Activated naive CD8-positive, alpha-beta T cell treated with anti-CD3 and anti-CD28 coated beads, Interleukin-2, amount 50 U/mL, for 24 hours (primary cell): ENCODE data around the gene KIAA1755.
A peak's percentile ranks its signal among the peaks of the same experiment; 100 is the strongest.

Experiments
- ATAC-seq: fragments of 150-1000 bp; cut with Tn5 transposase; one replicate; pipeline ENCODE4 v1.10.0; 2021
- DNase-seq: peaks from one replicate; pipeline ENCODE4 v3.0.0; 2021
- H3K27ac Mint-ChIP-seq: one replicate; pipeline ENCODE4 v1.8.0; 2021; ENCODE audit warnings: mild to moderate bottlenecking, mixed read lengths
- H3K27me3 Mint-ChIP-seq: one replicate; pipeline ENCODE4 v1.8.0; 2021; ENCODE audit warnings: mixed read lengths
- H3K36me3 Mint-ChIP-seq: one replicate; pipeline ENCODE4 v1.8.0; 2021; ENCODE audit warnings: low read depth, mixed read lengths
- H3K4me1 Mint-ChIP-seq: one replicate; pipeline ENCODE4 v1.8.0; 2021; ENCODE audit warnings: mixed read lengths
- H3K4me3 Mint-ChIP-seq: one replicate; pipeline ENCODE4 v1.8.0; 2021; ENCODE audit warnings: mild to moderate bottlenecking, moderate library complexity, mixed read lengths
- H3K9me3 Mint-ChIP-seq: one replicate; pipeline ENCODE4 v1.8.0; 2021; ENCODE audit warnings: mixed read lengths

Gene KIAA1755

DNA sequence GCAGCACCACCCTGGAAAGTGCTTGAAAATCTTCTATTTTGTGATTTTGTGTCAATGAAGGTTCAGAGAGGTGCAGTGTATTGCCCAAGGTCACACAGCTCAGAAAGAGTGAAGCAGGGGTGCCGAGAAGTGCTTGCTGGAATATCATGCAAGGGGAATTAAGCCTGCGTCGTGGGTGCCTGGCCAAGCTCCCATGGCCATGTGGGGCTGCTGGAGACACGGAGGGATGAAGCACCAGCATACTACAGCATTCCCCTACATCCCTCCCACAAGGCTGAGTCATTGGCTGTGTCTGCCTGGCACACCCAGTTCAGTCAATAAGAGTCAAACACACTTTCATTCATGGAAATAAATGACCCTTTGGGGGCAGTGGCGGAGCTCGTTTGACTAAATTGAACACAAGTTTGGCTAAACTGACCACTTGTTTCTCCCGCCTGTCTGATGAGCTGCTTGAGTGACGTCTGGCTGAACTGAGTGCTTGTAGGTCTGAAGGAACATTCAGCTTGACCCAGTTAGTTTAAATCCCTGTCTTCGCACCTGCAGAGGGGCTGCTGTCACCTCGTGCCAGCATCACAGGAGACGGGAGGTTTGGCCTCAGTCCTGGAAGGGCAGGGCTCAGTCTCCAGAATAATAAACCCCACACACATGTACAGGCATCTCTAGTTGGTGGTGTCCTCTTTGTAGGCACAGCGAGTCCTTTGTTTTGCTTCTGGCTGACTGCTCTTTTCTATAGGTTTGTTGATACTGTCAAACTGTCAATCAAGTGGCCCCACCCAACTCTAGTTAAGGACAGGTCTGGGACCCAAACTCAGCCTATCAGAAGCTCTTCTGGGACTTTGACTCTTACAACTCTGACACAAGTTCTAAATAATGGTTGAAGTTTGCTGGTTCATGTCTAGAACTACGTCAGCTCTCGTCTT is 87.0 kb downstream of the KIAA1755 start:
- Mint-ChIP-seq H3K4me1 (peaks cover 4% of the 10 kb centered on the region), H3K4me3 (no peak overlapping the region), H3K36me3 (no peaks in the 10 kb centered on the region), H3K27me3 (peaks cover 19% of the 10 kb centered on the region), H3K27ac (no peak overlapping the region), H3K9me3 (no peaks in the 10 kb centered on the region)
- ATAC-seq (no peak), DNase-seq (no peak)

DNA sequence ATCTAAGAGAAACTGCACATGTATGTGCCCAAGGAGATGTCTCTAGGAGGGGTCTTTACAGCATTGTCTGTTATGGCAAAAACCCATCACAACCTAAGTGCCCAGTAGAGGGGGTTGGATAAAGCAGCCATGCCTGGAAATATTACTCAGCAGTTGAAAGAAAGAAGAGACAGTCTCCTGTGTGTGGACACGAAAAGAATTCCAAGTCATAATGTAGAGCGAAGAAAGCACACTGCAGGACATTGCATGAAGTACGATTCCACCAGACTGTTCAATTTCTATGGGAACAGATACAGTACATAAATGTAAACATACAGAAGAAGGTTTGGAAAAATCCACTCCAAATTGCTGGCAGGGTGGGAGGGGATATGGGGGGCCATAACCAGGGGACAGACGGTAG is 88.1 kb downstream of the KIAA1755 start:
- ATAC-seq (no peak), DNase-seq (no peak)
- no peak overlapping the region for H3K27ac Mint-ChIP-seq
- H3K4me1 Mint-ChIP-seq, result peaks cover 7% of the 10 kb centered on the region
- H3K9me3 Mint-ChIP-seq, result no peaks in the 10 kb centered on the region
- H3K27me3 Mint-ChIP-seq, result peaks cover 13% of the 10 kb centered on the region
- no peak overlapping the region for H3K4me3 Mint-ChIP-seq
- no peaks in the 10 kb centered on the region for H3K36me3 Mint-ChIP-seq

DNA sequence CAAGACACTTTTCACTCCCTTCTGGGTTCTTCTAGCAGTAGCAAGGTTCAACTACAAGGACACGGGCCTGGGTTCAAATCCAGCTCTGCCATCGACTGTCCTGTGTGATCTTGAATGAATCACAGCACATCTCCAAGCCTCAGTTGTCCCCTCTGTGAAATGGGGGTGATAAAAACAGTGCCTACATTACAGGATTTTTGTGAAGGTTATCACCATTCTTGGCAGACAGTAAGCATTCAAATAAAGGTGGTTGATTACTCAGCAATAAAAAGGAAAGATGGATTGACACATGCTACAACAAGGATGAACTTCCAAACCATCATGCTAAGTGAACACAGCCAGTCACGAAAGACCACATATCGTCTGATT is 88.9 kb downstream of the KIAA1755 start:
- Mint-ChIP-seq H3K4me1 (peaks cover 7% of the 10 kb centered on the region), H3K9me3 (no peaks in the 10 kb centered on the region), H3K27me3 (peaks cover 10% of the 10 kb centered on the region), H3K4me3 (no peak overlapping the region), H3K27ac (no peak overlapping the region), H3K36me3 (no peaks in the 10 kb centered on the region)
- DNase-seq, result no peak
- ATAC-seq, result no peak

DNA sequence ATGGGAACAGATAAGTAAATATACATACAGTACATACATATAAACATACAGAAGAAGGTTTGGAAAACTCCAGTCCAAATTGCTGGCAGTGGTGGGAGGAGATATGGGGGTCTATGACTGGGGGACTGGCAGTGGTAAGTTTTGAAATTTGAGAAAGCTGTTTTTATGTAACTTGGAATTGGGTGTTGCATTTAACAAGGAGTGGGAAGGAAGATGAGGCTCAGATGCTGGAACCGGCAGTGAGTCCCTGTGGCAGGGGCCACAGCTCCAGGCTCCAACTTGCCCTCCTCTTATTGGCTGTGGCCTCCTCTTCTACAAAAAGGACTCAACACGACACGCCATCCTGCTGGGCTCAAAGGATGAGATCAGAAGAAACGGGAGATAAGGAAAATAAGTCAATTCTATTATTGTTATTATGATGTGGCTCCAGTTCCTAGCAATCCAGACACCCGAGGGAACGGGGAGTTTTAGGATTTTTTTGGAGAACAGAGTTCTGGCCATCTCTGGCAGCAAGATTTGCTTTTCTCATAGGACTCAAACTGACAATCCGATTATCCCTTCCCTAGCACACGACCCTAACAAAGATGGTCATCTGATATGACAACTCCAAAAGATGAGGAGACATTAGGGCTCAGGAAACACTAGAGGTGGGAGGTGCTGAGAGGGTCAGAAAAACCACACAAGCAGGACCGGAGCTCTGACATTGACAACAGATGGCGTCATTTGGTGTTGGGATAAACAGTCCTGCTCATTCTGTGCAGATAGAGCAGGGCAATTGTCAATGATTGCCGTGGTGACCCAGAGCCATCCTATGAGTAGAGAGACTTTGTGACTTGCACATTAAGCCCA is 89.5 kb downstream of the KIAA1755 start:
- H3K27me3 Mint-ChIP-seq, result peaks cover 13% of the 10 kb centered on the region
- H3K4me1 Mint-ChIP-seq, result peaks cover 7% of the 10 kb centered on the region
- no peak overlapping the region for H3K27ac Mint-ChIP-seq
- H3K9me3 Mint-ChIP-seq, result no peaks in the 10 kb centered on the region
- ATAC-seq (no peak), DNase-seq (no peak)
- H3K36me3 Mint-ChIP-seq, result no peaks in the 10 kb centered on the region
- H3K4me3 Mint-ChIP-seq, result no peak overlapping the region

DNA sequence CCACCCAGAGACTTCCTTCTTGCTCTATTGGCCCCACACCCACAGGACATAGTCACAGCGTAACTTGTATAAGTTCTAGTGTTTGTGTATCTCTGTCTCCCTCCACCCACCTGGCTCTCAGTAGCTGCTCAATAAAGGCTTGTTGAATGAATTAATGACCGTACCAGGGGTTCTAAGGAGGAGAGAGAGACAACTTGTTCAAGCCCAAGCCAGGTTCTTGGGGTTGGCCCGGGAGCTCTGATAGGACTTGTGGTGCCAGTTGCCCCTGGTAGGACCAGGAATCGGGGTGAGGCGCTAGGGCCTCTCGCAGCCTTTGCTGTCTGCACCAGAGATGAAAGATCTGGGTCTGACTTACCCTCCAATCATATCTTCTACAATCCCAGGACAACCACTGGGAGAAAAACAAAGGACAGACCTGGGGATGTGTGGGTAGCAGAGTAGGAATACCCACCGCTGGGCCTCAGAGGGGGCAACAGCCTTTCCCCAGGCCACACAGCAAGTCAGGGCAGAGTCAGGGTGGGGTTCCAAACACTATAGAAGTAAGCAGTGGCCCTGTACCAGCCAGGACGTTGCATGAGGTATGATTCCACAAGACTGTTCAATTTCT is 90.2 kb downstream of the KIAA1755 start:
- no peak for DNase-seq
- no peaks in the 10 kb centered on the region for H3K9me3 Mint-ChIP-seq
- H3K36me3 Mint-ChIP-seq, result no peaks in the 10 kb centered on the region
- ATAC-seq, result no peak
- no peak overlapping the region for H3K27ac Mint-ChIP-seq
- peaks cover 8% of the 10 kb centered on the region for H3K4me1 Mint-ChIP-seq
- peaks cover 19% of the 10 kb centered on the region for H3K27me3 Mint-ChIP-seq
- H3K4me3 Mint-ChIP-seq, result no peak overlapping the region

DNA sequence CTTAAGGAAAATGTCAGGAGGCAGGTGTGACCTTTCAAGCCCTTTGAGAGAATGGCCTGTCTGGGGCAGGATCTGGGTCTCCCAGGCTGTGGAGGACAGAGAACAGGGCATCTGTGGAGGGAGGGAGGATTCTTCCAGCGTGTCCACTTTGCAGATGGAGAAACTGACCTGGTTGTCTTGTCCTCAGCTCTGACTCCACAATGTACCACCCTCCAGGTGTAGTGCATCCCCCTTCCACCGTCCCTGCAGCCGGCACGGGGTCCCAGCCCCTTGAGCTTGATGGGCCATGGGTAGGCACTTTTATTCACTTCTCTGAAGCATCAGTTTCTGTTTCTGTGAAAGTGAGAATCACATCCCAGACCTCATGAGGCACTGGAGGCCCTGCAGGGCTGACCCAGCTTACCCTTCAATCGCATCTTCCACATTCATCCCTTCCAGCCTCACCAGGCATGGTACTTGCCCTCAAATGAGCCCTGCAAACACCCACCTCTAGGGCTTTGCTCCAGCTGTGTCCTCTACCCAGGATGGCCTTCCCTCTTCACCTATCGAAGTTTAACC is 90.8 kb downstream of the KIAA1755 start:
- Mint-ChIP-seq H3K4me3 (no peak overlapping the region), H3K27me3 (peaks cover 23% of the 10 kb centered on the region), H3K9me3 (no peaks in the 10 kb centered on the region)

DNA sequence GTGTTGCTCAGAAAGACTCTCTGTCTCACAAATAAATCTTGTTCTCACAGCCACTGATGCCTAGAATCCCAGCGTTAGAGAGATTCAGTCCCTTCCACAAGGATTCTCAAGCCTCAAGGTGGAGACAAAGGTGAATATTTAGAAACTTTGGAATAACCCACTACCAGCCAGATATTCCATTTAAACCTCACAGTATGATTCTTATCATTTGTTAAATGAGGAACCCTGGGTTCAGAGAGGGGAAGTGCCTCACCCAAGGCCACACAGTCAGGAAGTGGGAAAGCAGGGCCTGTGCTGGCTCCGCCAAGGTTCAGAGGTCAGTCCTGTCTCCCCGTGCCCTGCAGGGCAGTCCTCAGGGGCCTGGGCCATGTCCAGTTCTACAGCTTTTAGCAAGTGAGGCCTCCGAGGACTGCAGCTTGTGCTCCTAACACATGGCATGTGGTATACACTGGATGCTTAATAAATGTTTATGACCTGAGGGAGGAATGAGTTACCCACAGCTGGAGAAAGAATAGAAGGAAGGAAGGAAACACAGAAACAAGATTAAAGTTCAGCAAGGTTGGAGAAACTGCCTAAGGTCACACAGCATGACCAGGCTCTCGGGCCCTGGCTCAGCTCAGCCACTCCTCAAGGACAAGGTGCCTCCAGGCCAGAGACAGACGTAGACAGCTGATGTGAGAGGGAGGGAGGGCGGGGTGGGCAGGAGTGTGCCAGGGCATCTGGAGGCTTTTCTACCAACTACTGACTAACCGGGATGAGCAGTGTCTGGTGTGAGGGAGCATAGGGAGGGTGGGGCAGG is 91.5 kb downstream of the KIAA1755 start:
- no peak for ATAC-seq
- no peak for DNase-seq
- no peaks in the 10 kb centered on the region for H3K9me3 Mint-ChIP-seq
- H3K36me3 Mint-ChIP-seq, result no peaks in the 10 kb centered on the region
- peaks cover 9% of the 10 kb centered on the region for H3K4me1 Mint-ChIP-seq
- H3K4me3 Mint-ChIP-seq, result no peak overlapping the region
- peaks cover 27% of the 10 kb centered on the region for H3K27me3 Mint-ChIP-seq
- H3K27ac Mint-ChIP-seq, result peak overlapping the region; percentile 47

More for the DNA sequence above, 90.8 kb downstream of the KIAA1755 start:
- H3K4me1 Mint-ChIP-seq, result peaks cover 9% of the 10 kb centered on the region
- no peak overlapping the region for H3K27ac Mint-ChIP-seq
- ATAC-seq (no peak), DNase-seq (no peak)
- H3K36me3 Mint-ChIP-seq, result no peaks in the 10 kb centered on the region

DNA sequence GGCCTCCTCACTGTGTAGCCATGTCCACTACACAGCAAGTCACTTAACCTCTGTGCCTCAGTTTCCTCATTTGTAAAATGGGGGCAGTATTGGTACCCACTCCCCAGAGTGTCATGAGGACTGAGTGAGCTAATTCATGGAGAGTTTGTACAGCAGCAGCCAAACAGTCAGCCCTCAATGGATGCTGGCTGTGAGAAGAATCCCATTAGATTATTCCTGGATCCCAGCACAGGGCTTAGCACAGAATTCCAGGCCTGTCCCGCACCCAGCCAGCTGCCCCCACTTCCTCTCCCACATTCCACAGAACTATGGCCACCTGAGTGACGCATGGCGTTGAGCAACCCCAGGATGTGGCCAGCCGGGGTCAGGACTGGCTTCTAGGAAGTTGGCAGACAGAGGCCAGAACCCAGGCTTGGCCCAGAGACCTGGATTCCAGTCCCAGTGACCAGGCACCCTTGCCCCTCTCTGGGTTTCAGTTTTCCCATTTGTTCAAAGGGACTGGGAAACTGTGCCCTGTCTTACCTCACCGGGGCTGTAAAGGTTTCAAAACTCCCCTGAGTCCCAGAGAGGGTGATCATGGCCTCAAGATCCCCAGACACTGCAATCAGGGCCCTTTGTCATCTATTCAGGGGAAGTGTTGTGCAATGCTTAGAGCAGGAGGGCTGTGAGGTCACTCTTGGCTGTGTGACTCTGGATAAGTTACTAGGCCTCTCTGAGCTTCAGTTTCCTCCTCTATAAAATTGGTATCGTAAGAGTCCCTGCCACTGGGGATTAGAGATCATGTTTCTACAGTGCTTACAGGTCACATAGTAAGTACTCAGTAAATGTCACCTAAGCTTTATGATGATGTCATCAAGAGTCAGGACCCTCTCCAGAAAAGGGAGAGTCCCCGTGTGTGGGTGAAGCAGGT is 92.4 kb downstream of the KIAA1755 start:
- ATAC-seq (peak; percentile 80), DNase-seq (no peak)
- H3K27ac Mint-ChIP-seq, result peak overlapping the region; percentile 47
- no peaks in the 10 kb centered on the region for H3K36me3 Mint-ChIP-seq
- no peaks in the 10 kb centered on the region for H3K9me3 Mint-ChIP-seq
- no peak overlapping the region for H3K4me3 Mint-ChIP-seq
- peaks cover 28% of the 10 kb centered on the region for H3K27me3 Mint-ChIP-seq
- H3K4me1 Mint-ChIP-seq, result peaks cover 9% of the 10 kb centered on the region

DNA sequence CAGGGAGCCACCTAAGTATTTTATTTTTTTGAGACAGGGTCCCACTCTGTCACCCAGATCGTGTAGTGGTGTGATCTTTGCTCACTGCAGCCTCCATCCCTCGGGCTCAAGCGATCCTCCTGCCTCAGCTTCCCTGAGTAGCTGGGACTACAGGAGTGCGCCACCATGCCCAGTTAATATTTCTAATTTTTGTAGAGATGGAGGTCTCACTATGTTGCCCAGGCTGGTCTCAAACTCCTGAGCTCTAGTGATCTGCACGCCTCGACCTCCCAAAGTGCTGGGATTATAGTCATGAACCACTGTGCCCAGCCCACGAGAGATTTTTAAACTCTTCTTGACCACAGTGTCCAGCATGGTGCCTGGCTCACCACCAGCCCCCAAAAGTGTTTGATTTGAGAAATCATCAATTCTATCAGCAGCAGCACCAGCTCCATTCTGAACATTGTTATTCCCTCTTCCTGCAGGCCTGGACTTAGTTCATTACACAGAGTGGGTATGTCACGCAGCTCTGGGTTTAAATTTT is 93.1 kb downstream of the KIAA1755 start:
- DNase-seq (no peak), ATAC-seq (no peak)
- H3K27ac Mint-ChIP-seq, result no peak overlapping the region
- peaks cover 9% of the 10 kb centered on the region for H3K4me1 Mint-ChIP-seq
- no peak overlapping the region for H3K4me3 Mint-ChIP-seq
- H3K9me3 Mint-ChIP-seq, result no peaks in the 10 kb centered on the region
- H3K27me3 Mint-ChIP-seq, result peaks cover 30% of the 10 kb centered on the region
- no peaks in the 10 kb centered on the region for H3K36me3 Mint-ChIP-seq

DNA sequence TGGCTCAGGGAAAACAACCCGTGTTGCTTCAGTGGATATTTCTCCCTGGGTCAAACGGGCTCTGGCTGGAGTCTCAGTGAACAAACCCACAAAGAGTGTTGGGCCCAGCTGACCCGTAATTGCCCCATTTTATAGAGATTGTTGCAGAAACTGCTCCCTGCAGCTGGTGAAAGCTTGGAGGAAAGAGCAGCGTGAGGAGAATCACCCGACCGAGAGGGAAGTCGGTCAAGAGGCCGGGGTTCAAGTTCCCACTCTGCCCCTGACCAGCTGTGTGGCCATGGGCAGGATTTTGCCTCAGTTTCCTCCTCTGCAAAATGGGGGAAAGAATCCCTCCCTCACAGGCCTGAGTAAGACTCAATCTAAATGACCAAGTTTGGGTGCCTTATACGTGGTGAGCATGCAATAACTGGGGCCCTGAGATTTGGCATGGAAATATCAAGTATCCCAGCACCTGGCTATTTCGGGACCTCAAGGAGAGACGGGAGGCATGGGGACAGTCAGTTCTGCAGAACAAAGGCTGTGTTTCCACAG is 93.8 kb downstream of the KIAA1755 start:
- Mint-ChIP-seq H3K4me3 (no peak overlapping the region), H3K9me3 (no peaks in the 10 kb centered on the region), H3K27ac (no peak overlapping the region), H3K4me1 (peaks cover 9% of the 10 kb centered on the region), H3K36me3 (no peaks in the 10 kb centered on the region), H3K27me3 (peaks cover 28% of the 10 kb centered on the region)
- DNase-seq, result no peak
- ATAC-seq, result no peak

DNA sequence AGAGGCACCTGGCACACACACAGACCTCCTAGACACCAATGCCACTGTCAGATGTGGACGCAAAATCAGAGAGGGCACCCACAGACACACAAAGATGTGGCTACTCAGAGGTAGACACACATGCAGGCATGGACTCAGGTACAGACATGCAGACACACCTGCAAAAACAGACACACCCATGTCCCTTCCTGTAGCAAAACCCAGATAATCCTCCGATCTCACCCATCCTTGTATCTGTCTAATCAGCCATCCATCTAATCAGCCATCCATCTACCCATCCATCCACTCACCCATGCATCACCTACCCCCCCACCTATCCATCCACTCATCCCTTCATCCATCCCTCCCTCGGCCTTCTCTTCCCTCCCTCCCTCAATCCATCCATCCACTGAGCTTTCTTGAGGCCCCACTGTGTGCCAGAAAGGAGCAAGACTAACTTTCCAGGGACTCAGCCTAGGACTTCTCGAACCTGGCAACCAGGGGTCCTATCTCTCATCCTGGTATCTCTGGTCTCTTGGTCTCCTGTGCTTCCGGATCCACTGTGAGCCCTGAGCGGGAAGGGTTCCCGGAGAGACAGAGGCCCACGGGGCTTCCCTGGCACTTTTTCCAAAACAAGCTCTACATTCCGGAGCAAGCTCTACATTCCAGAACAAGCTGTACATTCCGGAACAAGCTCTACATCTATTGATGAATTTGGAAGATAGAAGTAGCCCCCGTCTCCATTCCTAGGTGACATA is 94.4 kb downstream of the KIAA1755 start:
- Mint-ChIP-seq H3K9me3 (no peaks in the 10 kb centered on the region), H3K27ac (no peak overlapping the region), H3K36me3 (no peaks in the 10 kb centered on the region), H3K4me1 (peaks cover 9% of the 10 kb centered on the region), H3K4me3 (no peak overlapping the region), H3K27me3 (peaks cover 28% of the 10 kb centered on the region)
- ATAC-seq (no peak), DNase-seq (no peak)
